Stimulated activated naive CD8-positive, alpha-beta T cell treated with anti-CD3 and anti-CD28 coated beads, Interleukin-15, Interleukin-2, amounts not matched to agents 100 ng/mL and 50 ng/mL, for 24 hours (primary cell): ENCODE measurements around the gene RIMKLB.

ENCODE experiments used
- H3K27ac Mint-ChIP-seq: one replicate; pipeline ENCODE4 v1.8.0; 2021; ENCODE audit warnings: mild to moderate bottlenecking, mixed read lengths
- H3K27me3 Mint-ChIP-seq: one replicate; pipeline ENCODE4 v1.8.0; 2021; ENCODE audit warnings: mixed read lengths
- H3K36me3 Mint-ChIP-seq: one replicate; pipeline ENCODE4 v1.8.0; 2021; ENCODE audit warnings: low read depth, mixed read lengths
- H3K4me1 Mint-ChIP-seq: one replicate; pipeline ENCODE4 v1.8.0; 2021; ENCODE audit warnings: low read depth, mixed read lengths
- H3K4me3 Mint-ChIP-seq: one replicate; pipeline ENCODE4 v1.8.0; 2021; ENCODE audit warnings: mild to moderate bottlenecking, mixed read lengths
- H3K9me3 Mint-ChIP-seq: one replicate; pipeline ENCODE4 v1.8.0; 2021; ENCODE audit warnings: mixed read lengths

The RIMKLB gene

GRCh38 chr12:8678661-8679111, 19.1 kb upstream of the RIMKLB start:
- Mint-ChIP-seq H3K4me1 (peaks cover 8% of the 10 kb centered on the region), H3K4me3 (no peak overlapping the region), H3K36me3 (no peaks in the 10 kb centered on the region), H3K9me3 (no peaks in the 10 kb centered on the region), H3K27ac (no peak overlapping the region), H3K27me3 (no peaks in the 10 kb centered on the region)

- Mint-ChIP-seq H3K27ac (no peak overlapping the region), H3K4me1 (peaks cover 3% of the 10 kb centered on the region), H3K4me3 (no peak overlapping the region), H3K36me3 (no peaks in the 10 kb centered on the region), H3K27me3 (no peaks in the 10 kb centered on the region), H3K9me3 (no peaks in the 10 kb centered on the region)
These were observed 17.3 kb upstream of the RIMKLB start for GRCh38 chr12:8680533-8680932.

GRCh38 chr12:8681129-8681884, 16.5 kb upstream of the RIMKLB start:
- Mint-ChIP-seq H3K4me3 (no peak overlapping the region), H3K27ac (no peak overlapping the region), H3K27me3 (no peaks in the 10 kb centered on the region), H3K9me3 (no peaks in the 10 kb centered on the region), H3K4me1 (no peaks in the 10 kb centered on the region), H3K36me3 (no peaks in the 10 kb centered on the region)

- H3K9me3 Mint-ChIP-seq = no peaks in the 10 kb centered on the region
- H3K36me3 Mint-ChIP-seq = no peaks in the 10 kb centered on the region
- no peaks in the 10 kb centered on the region for H3K27me3 Mint-ChIP-seq
- H3K4me1 Mint-ChIP-seq = no peaks in the 10 kb centered on the region
- no peak overlapping the region for H3K4me3 Mint-ChIP-seq
- H3K27ac Mint-ChIP-seq = no peak overlapping the region
These were observed 12.7 kb upstream of the RIMKLB start for GRCh38 chr12:8685051-8685450.

- Mint-ChIP-seq H3K36me3 (no peaks in the 10 kb centered on the region), H3K9me3 (no peaks in the 10 kb centered on the region), H3K27ac (no peak overlapping the region)
These were observed 9.8 kb upstream of the RIMKLB start for GRCh38 chr12:8687846-8688601.

GRCh38 chr12:8689681-8690080, 8.1 kb upstream of the RIMKLB start:
- no peak overlapping the region for H3K27ac Mint-ChIP-seq

More at GRCh38 chr12:8687846-8688601, 9.8 kb upstream of the RIMKLB start:
- no peak overlapping the region for H3K4me3 Mint-ChIP-seq
- peaks cover 6% of the 10 kb centered on the region for H3K4me1 Mint-ChIP-seq
- H3K27me3 Mint-ChIP-seq = no peaks in the 10 kb centered on the region

GRCh38 chr12:8692573-8692972, 5.2 kb upstream of the RIMKLB start:
- H3K4me3 Mint-ChIP-seq = no peak overlapping the region
- H3K27me3 Mint-ChIP-seq = peaks cover 3% of the 10 kb centered on the region
- no peaks in the 10 kb centered on the region for H3K36me3 Mint-ChIP-seq
- no peaks in the 10 kb centered on the region for H3K9me3 Mint-ChIP-seq
- H3K27ac Mint-ChIP-seq = no peak overlapping the region
- peaks cover 15% of the 10 kb centered on the region for H3K4me1 Mint-ChIP-seq

More at GRCh38 chr12:8689681-8690080, 8.1 kb upstream of the RIMKLB start:
- no peaks in the 10 kb centered on the region for H3K9me3 Mint-ChIP-seq
- no peaks in the 10 kb centered on the region for H3K27me3 Mint-ChIP-seq
- H3K4me1 Mint-ChIP-seq = peaks cover 8% of the 10 kb centered on the region
- no peak overlapping the region for H3K4me3 Mint-ChIP-seq
- no peaks in the 10 kb centered on the region for H3K36me3 Mint-ChIP-seq

- no peaks in the 10 kb centered on the region for H3K9me3 Mint-ChIP-seq
- no peaks in the 10 kb centered on the region for H3K36me3 Mint-ChIP-seq
- H3K4me3 Mint-ChIP-seq = no peak overlapping the region
- peaks cover 7% of the 10 kb centered on the region for H3K27me3 Mint-ChIP-seq
- no peak overlapping the region for H3K27ac Mint-ChIP-seq
- peaks cover 28% of the 10 kb centered on the region for H3K4me1 Mint-ChIP-seq
These were observed 2.7 kb upstream of the RIMKLB start for GRCh38 chr12:8695116-8695515.

- H3K36me3 Mint-ChIP-seq = no peaks in the 10 kb centered on the region
- H3K4me1 Mint-ChIP-seq = peaks cover 30% of the 10 kb centered on the region
- H3K9me3 Mint-ChIP-seq = no peaks in the 10 kb centered on the region
- peak overlapping the region; percentile 84 for H3K4me3 Mint-ChIP-seq
- peaks cover 7% of the 10 kb centered on the region for H3K27me3 Mint-ChIP-seq
- peak overlapping the region; percentile 71 for H3K27ac Mint-ChIP-seq
These were observed 1.2 kb upstream of the RIMKLB start for GRCh38 chr12:8696442-8697090.

- peaks cover 30% of the 10 kb centered on the region for H3K4me1 Mint-ChIP-seq
- peak overlapping the region; percentile 84 for H3K4me3 Mint-ChIP-seq
- H3K27me3 Mint-ChIP-seq = peaks cover 7% of the 10 kb centered on the region
- H3K36me3 Mint-ChIP-seq = no peaks in the 10 kb centered on the region
- H3K9me3 Mint-ChIP-seq = no peaks in the 10 kb centered on the region
- H3K27ac Mint-ChIP-seq = peak overlapping the region; percentile 71
These were observed 693 bp upstream of the RIMKLB start for GRCh38 chr12:8697120-8697475.

- Mint-ChIP-seq H3K27ac (peak overlapping the region; percentile 90), H3K36me3 (no peaks in the 10 kb centered on the region), H3K4me1 (peaks cover 22% of the 10 kb centered on the region), H3K4me3 (peak overlapping the region; percentile 84), H3K27me3 (peaks cover 7% of the 10 kb centered on the region), H3K9me3 (no peaks in the 10 kb centered on the region)
These were observed 501 bp downstream of the RIMKLB start for GRCh38 chr12:8698132-8698851.

GRCh38 chr12:8698879-8699278, 1.1 kb downstream of the RIMKLB start:
- no peaks in the 10 kb centered on the region for H3K9me3 Mint-ChIP-seq
- peaks cover 22% of the 10 kb centered on the region for H3K4me1 Mint-ChIP-seq
- H3K36me3 Mint-ChIP-seq = no peaks in the 10 kb centered on the region
- peaks cover 7% of the 10 kb centered on the region for H3K27me3 Mint-ChIP-seq
- H3K27ac Mint-ChIP-seq = peak overlapping the region; percentile 49
- peak overlapping the region; percentile 84 for H3K4me3 Mint-ChIP-seq

- Mint-ChIP-seq H3K9me3 (no peaks in the 10 kb centered on the region), H3K27me3 (peaks cover 7% of the 10 kb centered on the region), H3K36me3 (no peaks in the 10 kb centered on the region), H3K4me1 (peaks cover 22% of the 10 kb centered on the region), H3K27ac (no peak overlapping the region), H3K4me3 (peak overlapping the region; percentile 75)
These were observed 1.9 kb downstream of the RIMKLB start for GRCh38 chr12:8699714-8700113.

- H3K4me1 Mint-ChIP-seq = peaks cover 22% of the 10 kb centered on the region
- H3K36me3 Mint-ChIP-seq = no peaks in the 10 kb centered on the region
- no peaks in the 10 kb centered on the region for H3K9me3 Mint-ChIP-seq
- no peak overlapping the region for H3K4me3 Mint-ChIP-seq
- peaks cover 7% of the 10 kb centered on the region for H3K27me3 Mint-ChIP-seq
- no peak overlapping the region for H3K27ac Mint-ChIP-seq
These were observed 3.4 kb downstream of the RIMKLB start for GRCh38 chr12:8701046-8701660.
